PC-3 (cell line): ENCODE measurements around the gene MEGF6.

Experiments used
- CTCF ChIP-seq: fragments of 300-600 bp; sonication (generic); conservative IDR thresholded peaks from 2 replicates; pipeline ENCODE4 v1.5.1; 2017; ENCODE audit warnings: antibody characterized with exemption, low read depth, mild to moderate bottlenecking, low read length
- EZH2 ChIP-seq: fragments of 300-600 bp; sonication (generic); IDR thresholded peaks from one replicate; pipeline ENCODE4 v1.6.1; 2017; ENCODE audit warnings: antibody characterized with exemption, mild to moderate bottlenecking, low read length; ENCODE audit not compliant: unreplicated experiment
- EZH2phosphoT487 ChIP-seq: fragments of 300-600 bp; sonication (generic); IDR thresholded peaks from 2 replicates; pipeline ENCODE4 v1.6.1; 2018; ENCODE audit warnings: mild to moderate bottlenecking, antibody characterized with exemption, low read length, borderline replicate concordance

DNA sequence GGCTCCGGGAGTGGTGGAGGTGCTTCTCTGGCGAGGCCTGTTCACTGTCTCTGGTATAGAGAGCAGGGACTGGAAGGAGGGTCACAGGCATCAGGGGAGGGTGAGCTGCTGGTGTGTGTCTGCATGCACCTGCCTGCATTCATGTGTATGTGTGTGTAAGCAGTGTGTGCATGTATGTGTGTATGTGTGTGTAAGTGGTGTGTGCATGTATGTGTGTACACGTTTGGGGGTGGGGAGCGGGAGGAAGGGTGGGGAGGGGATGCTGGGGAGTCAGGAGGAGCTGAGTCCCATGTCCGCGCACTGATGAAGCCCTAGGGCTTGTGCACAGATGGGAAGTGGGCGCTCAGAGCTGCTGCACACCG is 107.8 kb downstream of the MEGF6 start:
- TF ChIP-seq CTCF (no peak), EZH2 (no peak), EZH2phosphoT487 (no peak)
